ENCODE results near the gene TLR7.

DNA sequence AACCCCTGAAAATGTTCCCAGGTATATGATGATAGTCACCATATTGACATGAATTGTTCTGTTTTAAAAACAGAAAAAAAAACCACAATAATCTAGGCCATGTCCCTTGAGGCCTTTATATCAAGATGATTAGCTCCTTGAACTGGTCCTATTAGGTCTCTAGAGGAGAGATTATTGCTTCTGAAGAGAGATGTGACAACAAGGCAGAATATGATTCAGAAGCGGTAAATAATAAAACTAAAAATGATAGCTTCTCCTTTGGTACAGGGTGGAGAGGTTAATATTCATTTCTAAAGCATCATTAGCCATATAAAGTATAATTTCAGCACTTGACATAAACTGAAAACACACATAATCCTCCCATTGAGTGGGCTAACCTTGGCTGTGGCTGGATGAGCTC lies 65.4 kb downstream of the TLR7 start:
- TF ChIP-seq EZH2 (IDR thresholded peaks at IDR 0.05; ENCODE audit: insufficient read depth, poor library complexity, severe bottlenecking), result no peak
- no peak for TF ChIP-seq EZH2phosphoT487 (IDR thresholded peaks at IDR 0.05; ENCODE audit: insufficient read depth, low read depth)
